K562 (cell line): ENCODE measurements around the gene LMBR1. TPM values are rescaled to one million over a fixed set of nuclear protein-coding genes. Genes with fewer than 3 reads are reported as not detected.

Source experiments
- BHLHE40 ChIP-seq: IDR thresholded peaks from 2 replicates; pipeline ENCODE4 v1.6.1; 2011; ENCODE audit warnings: low read length, improper control_type of control experiment
- BRD9 ChIP-seq: fragments of 450-650 bp; IDR thresholded peaks from 2 replicates; pipeline ENCODE4 v1.6.1; 2018; ENCODE audit warnings: low read depth; ENCODE audit not compliant: partially characterized antibody
- CBFA2T2 ChIP-seq: fragments of 450-650 bp; conservative IDR thresholded peaks from 2 replicates; pipeline ENCODE4 v1.6.1; 2017; ENCODE audit warnings: mild to moderate bottlenecking
- CTCF ChIP-seq, 3 experiments: IDR thresholded peaks in 2 of 3; conservative IDR thresholded peaks in 1 of 3; 2 replicates each; pipeline ENCODE4 v1.5.1; 2011 to 2012; ENCODE audit warnings: low read length in 3 of 3, mild to moderate bottlenecking in 3 of 3, control low read depth in 2 of 3, improper control_type of control experiment in 1 of 3, inconsistent platforms in 1 of 3, low read depth in 1 of 3, mixed read lengths in 1 of 3, moderate library complexity in 1 of 3; ENCODE audit not compliant: insufficient read depth in 2 of 3
- CXXC5 ChIP-seq: fragments of 250-450 bp; sonication (Bioruptor Pico); IDR thresholded peaks from 2 replicates; pipeline ENCODE4 v1.8.0; 2022; ENCODE audit warnings: inconsistent platforms, mild to moderate bottlenecking, moderate library complexity
- DPF2 ChIP-seq: fragments of 450-650 bp; IDR thresholded peaks from 2 replicates; pipeline ENCODE4 v1.6.1; 2016
- FIP1L1 ChIP-seq: fragments of 200-400 bp; formaldehyde crosslinking; IDR thresholded peaks from 2 replicates; pipeline ENCODE4 v1.6.1; 2018; ENCODE audit warnings: mild to moderate bottlenecking, low read depth, low read length; ENCODE audit not compliant: poor library complexity, severe bottlenecking
- GMEB1 ChIP-seq: fragments of 250-450 bp; sonication (Bioruptor Pico); IDR thresholded peaks from 2 replicates; pipeline ENCODE4 v1.4.0; 2020; ENCODE audit warnings: mild to moderate bottlenecking
- HDAC3 ChIP-seq: fragments of 450-650 bp; IDR thresholded peaks from 2 replicates; pipeline ENCODE4 v1.6.1; 2018; ENCODE audit warnings: borderline replicate concordance, mild to moderate bottlenecking, moderate library complexity; ENCODE audit not compliant: partially characterized antibody
- HDGF ChIP-seq: fragments of 450-650 bp; IDR thresholded peaks from 2 replicates; pipeline ENCODE4 v1.6.1; 2016
- ILK ChIP-seq: fragments of 450-650 bp; IDR thresholded peaks from 2 replicates; pipeline ENCODE4 v1.6.1; 2016; ENCODE audit warnings: missing genetic modification characterization, low read depth, mild to moderate bottlenecking, missing compliant biosample characterization, moderate library complexity, borderline replicate concordance
- JUNB ChIP-seq: fragments of 450-650 bp; formaldehyde crosslinking; conservative IDR thresholded peaks from 2 replicates; pipeline ENCODE4 v1.4.0; 2020; ENCODE audit warnings: mild to moderate bottlenecking
- MYC ChIP-seq, 2 experiments: fragments of 250-450 bp in 1 of 2; sonication (Bioruptor Pico) in 1 of 2; IDR thresholded peaks; 2 replicates each; pipeline versions ENCODE4 v1.5.1 to v1.6.1; 2012 to 2021; ENCODE audit warnings: low read depth in 2 of 2, borderline replicate concordance in 1 of 2, improper control_type of control experiment in 1 of 2, low read length in 1 of 2, mild to moderate bottlenecking in 1 of 2, moderate library complexity in 1 of 2
- PHTF2 ChIP-seq: fragments of 250-450 bp; sonication (Bioruptor Pico); IDR thresholded peaks from 2 replicates; pipeline ENCODE4 v1.5.0; 2021; ENCODE audit warnings: mild to moderate bottlenecking
- RBM34 ChIP-seq: fragments of 200-400 bp; formaldehyde crosslinking; IDR thresholded peaks from 2 replicates; pipeline ENCODE4 v1.6.1; 2018; ENCODE audit warnings: low read length, borderline replicate concordance; ENCODE audit not compliant: insufficient read depth
- SMARCB1 ChIP-seq: IDR thresholded peaks from 2 replicates; pipeline ENCODE4 v1.6.1; 2011; ENCODE audit warnings: improper control_type of control experiment, low read depth; ENCODE audit not compliant: insufficient read length
- TEAD4 ChIP-seq, 2 experiments: sonication (generic) in 1 of 2; formaldehyde crosslinking in 1 of 2; IDR thresholded peaks; 2 replicates each; pipeline versions ENCODE4 v1.6.1 to v1.8.0; 2012 to 2022; ENCODE audit warnings: borderline replicate concordance in 1 of 2, inconsistent platforms in 1 of 2, low read length in 1 of 2, mild to moderate bottlenecking in 1 of 2, missing genetic modification reagents in 1 of 2
- ZFX ChIP-seq: sonication (generic); formaldehyde crosslinking; IDR thresholded peaks from 2 replicates; pipeline ENCODE4 v1.8.0; 2022; ENCODE audit warnings: mild to moderate bottlenecking, missing genetic modification reagents, moderate library complexity
- ZNF197 ChIP-seq: fragments of 200-800 bp; sonication (Bioruptor generic); IDR thresholded peaks from 2 replicates; pipeline ENCODE4 v1.6.1; 2016; ENCODE audit warnings: low read depth, missing genetic modification characterization, missing compliant biosample characterization
- ZNF277 ChIP-seq: fragments of 250-450 bp; sonication (Bioruptor Pico); IDR thresholded peaks from 2 replicates; pipeline ENCODE4 v1.8.0; 2022; ENCODE audit warnings: inconsistent platforms, mild to moderate bottlenecking, moderate library complexity, borderline replicate concordance
- ZNF354B ChIP-seq: fragments of 250-450 bp; sonication (Bioruptor Pico); IDR thresholded peaks from 2 replicates; pipeline ENCODE4 v1.4.0; 2020
- ZNF551 ChIP-seq: fragments of 250-450 bp; sonication (Bioruptor Pico); IDR thresholded peaks from 2 replicates; pipeline ENCODE4 v1.5.0; 2021; ENCODE audit warnings: mild to moderate bottlenecking, moderate library complexity
- ZNF584 ChIP-seq: fragments of 200-800 bp; sonication (Bioruptor generic); IDR thresholded peaks from 2 replicates; pipeline ENCODE4 v1.6.1; 2016; ENCODE audit warnings: low read depth, mild to moderate bottlenecking, missing genetic modification characterization, missing compliant biosample characterization
- ZNF79 ChIP-seq: fragments of 250-450 bp; sonication (Bioruptor Pico); IDR thresholded peaks from 2 replicates; pipeline ENCODE4 v1.4.0; 2020; ENCODE audit warnings: low read depth, mild to moderate bottlenecking, moderate library complexity
- polyA plus RNA-seq, 8 experiments: library from polyadenylated mRNA; depleted of rRNA in 4 of 8; stranded (reverse) in 5 of 8; unstranded in 3 of 8; fragments of >200 nt; fragmentation: Nextera tagmentation in 2 of 8; fragmentation: Illumina TruSeq in 1 of 8; extraction: Ambion mirVana in 2 of 8; extraction: Trizol in 1 of 8; gene quantifications; 2 replicates each; pipeline versions ENCODE4 v1.2.1 to v1.2.3, GENCODE V29; 2011 to 2014; ENCODE audit warnings: inconsistent platforms in 1 of 8, missing spikeins in 1 of 8
- total RNA-seq, 7 experiments: library from RNA; depleted of rRNA in 6 of 7; stranded (reverse); fragments of >200 nt in 6 of 7; fragmentation: Illumina TruSeq in 2 of 7; extraction: Trizol in 2 of 7; gene quantifications; 2 replicates each; pipeline versions ENCODE4 v1.2.1 to v1.2.3, GENCODE V29; 2011 to 2021; ENCODE audit warnings: low replicate concordance in 1 of 7

Gene LMBR1
- total and polyA plus RNA-seq, 9 of the 15 experiments (the other 6 are each of a cell fraction or from before 2014, with no cell fraction given), result 7.7 to 90.0 (median 59.9) TPM

GRCh38 chr7:156642306-156643045 is 250.5 kb downstream of the LMBR1 start (continued):
- TF ChIP-seq FIP1L1, result no peak
- TF ChIP-seq ILK (tag), result no peak
- no peak for TF ChIP-seq ZFX (CRISPR knock-in tag)
- TF ChIP-seq HDGF, result no peak
- no peak for TF ChIP-seq HDAC3
- no peak for TF ChIP-seq DPF2
- no peak for TF ChIP-seq GMEB1
- TF ChIP-seq CBFA2T2, result no peak
- no peak for TF ChIP-seq ZNF277 (CRISPR knock-in tag)
- no peak for TF ChIP-seq ZNF79 (CRISPR knock-in tag)
- no peak for TF ChIP-seq PHTF2 (CRISPR knock-in tag)
- no peak for TF ChIP-seq RBM34
- TF ChIP-seq CXXC5 (CRISPR knock-in tag), result no peak
- TF ChIP-seq TEAD4 (IDR thresholded peaks at IDR 0.05; ENCODE audit: low read length), result no peak
- TF ChIP-seq TEAD4 (CRISPR knock-in tag; IDR thresholded peaks at IDR 0.05; ENCODE audit: borderline replicate concordance), result 0 out of 2 replicates have a peak, but pooled peaks have one; percentile 27
- TF ChIP-seq BHLHE40, result peak; percentile 59
- no peak for TF ChIP-seq SMARCB1
- no peak for TF ChIP-seq JUNB (CRISPR knock-in tag)
- no peak for TF ChIP-seq ZNF354B (CRISPR knock-in tag)
- TF ChIP-seq ZNF551, result no peak
- TF ChIP-seq BRD9, result no peak
- TF ChIP-seq MYC (IDR thresholded peaks at IDR 0.05; ENCODE audit: low read depth, low read length), result no peak
- TF ChIP-seq MYC (CRISPR knock-in tag; IDR thresholded peaks at IDR 0.05; ENCODE audit: borderline replicate concordance, low read depth), result no peak
- peak in 2 of 3 experiments; percentile 28 to 34; a peak in 2 of 6 replicates for TF ChIP-seq CTCF (IDR thresholded peaks at IDR 0.05 in 2 of 3, conservative IDR thresholded peaks at IDR 0.05 in 1 of 3; ENCODE audit: insufficient read depth in 2 of 3, low read depth in 1 of 3, low read length in 3 of 3)
- TF ChIP-seq ZNF584 (CRISPR knock-in tag), result peak; percentile 94
- TF ChIP-seq ZNF197 (CRISPR knock-in tag), result no peak
